GM23338 (cell line): ENCODE results near the gene MAMLD1. TPM values are rescaled to one million over a fixed set of nuclear protein-coding genes. Genes with fewer than 3 reads are reported as not detected.

ENCODE experiments used
- ATAC-seq: fragments of 200-7000 bp; cut with Tn5 transposase; 3 replicates; pipeline ENCODE4 v1.9.1; 2020
- DNase-seq: peaks from one replicate; pipeline ENCODE4 v3.0.0-alpha.2; 2015; ENCODE audit warnings: low spot score
- H2AFZ ChIP-seq: fragments of 200-600 bp; sonication (generic); 2 replicates; pipeline ENCODE4 v1.8.0; 2016; ENCODE audit warnings: antibody characterized with exemption, mild to moderate bottlenecking, moderate library complexity
- H3F3A ChIP-seq: fragments of 200-600 bp; sonication (generic); replicated peaks from 2 replicates; pipeline ENCODE4 v1.8.0; 2017; ENCODE audit warnings: antibody characterized with exemption, mixed run types, low read depth
- H3K27ac ChIP-seq: fragments of 200-600 bp; sonication (generic); 2 replicates; pipeline ENCODE4 v1.6.1; 2016; ENCODE audit warnings: low read depth
- H3K27me3 ChIP-seq: fragments of 200-600 bp; sonication (generic); 2 replicates; pipeline ENCODE4 v1.8.0; 2016; ENCODE audit warnings: mild to moderate bottlenecking, mixed run types, moderate library complexity; ENCODE audit not compliant: insufficient read depth
- H3K36me3 ChIP-seq: fragments of 200-600 bp; sonication (generic); 2 replicates; pipeline ENCODE4 v1.8.0; 2016; ENCODE audit warnings: mild to moderate bottlenecking; ENCODE audit not compliant: insufficient read depth
- H3K4me1 ChIP-seq: fragments of 200-600 bp; sonication (generic); 2 replicates; pipeline ENCODE4 v1.8.0; 2016; ENCODE audit warnings: mild to moderate bottlenecking, moderate library complexity; ENCODE audit not compliant: insufficient read depth
- H3K4me2 ChIP-seq: fragments of 200-600 bp; sonication (generic); 2 replicates; pipeline ENCODE4 v1.7.1; 2017; ENCODE audit warnings: mixed run types
- H3K4me3 ChIP-seq: fragments of 200-600 bp; sonication (generic); 2 replicates; pipeline ENCODE4 v1.6.1; 2016; ENCODE audit warnings: mixed run types
- H3K79me2 ChIP-seq: fragments of 200-600 bp; sonication (generic); replicated peaks from 2 replicates; pipeline ENCODE4 v1.8.0; 2017; ENCODE audit warnings: mild to moderate bottlenecking; ENCODE audit not compliant: insufficient read depth
- H3K9me2 ChIP-seq: fragments of 200-600 bp; sonication (generic); 2 replicates; pipeline ENCODE4 v1.8.0; 2017; ENCODE audit not compliant: insufficient read depth
- H4K20me1 ChIP-seq: fragments of 200-600 bp; sonication (generic); replicated peaks from 2 replicates; pipeline ENCODE4 v1.8.0; 2017; ENCODE audit warnings: mild to moderate bottlenecking; ENCODE audit not compliant: insufficient read depth
- H3K27ac Mint-ChIP-seq: 2 replicates; pipeline ENCODE4 v1.8.0; 2020; ENCODE audit warnings: inconsistent platforms, mild to moderate bottlenecking, moderate library complexity, mixed read lengths
- H3K27me3 Mint-ChIP-seq: 3 replicates; pipeline ENCODE4 v1.8.0; 2022; ENCODE audit warnings: low read depth, mild to moderate bottlenecking, moderate library complexity, mixed read lengths, inconsistent platforms; ENCODE audit not compliant: insufficient read depth, poor library complexity
- H3K36me3 Mint-ChIP-seq: 3 replicates; pipeline ENCODE4 v1.8.0; 2021; ENCODE audit warnings: low read depth, mild to moderate bottlenecking, inconsistent platforms, moderate library complexity, mixed read lengths
- H3K4me1 Mint-ChIP-seq: 3 replicates; pipeline ENCODE4 v1.8.0; 2020; ENCODE audit warnings: mild to moderate bottlenecking, inconsistent platforms, mixed read lengths
- H3K4me3 Mint-ChIP-seq: 3 replicates; pipeline ENCODE4 v1.8.0; 2021; ENCODE audit warnings: moderate library complexity, mild to moderate bottlenecking, inconsistent platforms, mixed read lengths
- H3K9me3 Mint-ChIP-seq: 3 replicates; pipeline ENCODE4 v1.8.0; 2020; ENCODE audit warnings: moderate library complexity, mild to moderate bottlenecking, inconsistent platforms, mixed read lengths
- CREB1 ChIP-seq: fragments of 250-450 bp; sonication (Bioruptor Pico); IDR thresholded peaks from 2 replicates; pipeline ENCODE4 v1.5.0; 2020; ENCODE audit warnings: low read depth, mild to moderate bottlenecking, moderate library complexity
- EZH2 ChIP-seq: fragments of 200-600 bp; sonication (generic); IDR thresholded peaks from one replicate; pipeline ENCODE4 v1.8.0; 2017; ENCODE audit warnings: antibody characterized with exemption, mild to moderate bottlenecking, low read depth; ENCODE audit not compliant: unreplicated experiment
- EZH2phosphoT487 ChIP-seq: fragments of 200-600 bp; sonication (generic); IDR thresholded peaks from one replicate; pipeline ENCODE4 v1.8.1; 2018; ENCODE audit warnings: antibody characterized with exemption; ENCODE audit not compliant: unreplicated experiment
- JUNB ChIP-seq: IDR thresholded peaks from one replicate; pipeline ENCODE4 v1.6.1; 2016; ENCODE audit warnings: antibody characterized with exemption; ENCODE audit not compliant: unreplicated experiment
- NANOG ChIP-seq: IDR thresholded peaks from 2 replicates; pipeline ENCODE4 v1.6.1; 2016; ENCODE audit warnings: antibody characterized with exemption, borderline replicate concordance
- POLR2AphosphoS5 ChIP-seq: IDR thresholded peaks from 2 replicates; pipeline ENCODE4 v1.6.1; 2016; ENCODE audit warnings: antibody characterized with exemption, low read depth
- STAT1 ChIP-seq: IDR thresholded peaks from one replicate; pipeline ENCODE4 v1.6.1; 2016; ENCODE audit warnings: antibody characterized with exemption; ENCODE audit not compliant: unreplicated experiment
- ZNF114 ChIP-seq: fragments of 250-450 bp; sonication (Bioruptor Pico); IDR thresholded peaks from 2 replicates; pipeline ENCODE4 v1.5.0; 2020; ENCODE audit warnings: mild to moderate bottlenecking, moderate library complexity
- polyA plus RNA-seq: library from polyadenylated mRNA; unstranded; fragments of >200 nt; fragmentation: Nextera tagmentation; extraction: Ambion mirVana; gene quantifications from 2 replicates; pipeline ENCODE4 v1.2.1, GENCODE V29; 2016
- total RNA-seq: library from RNA; depleted of rRNA; stranded (reverse); fragments of >200 nt; shearing (Covaris generic); gene quantifications from 2 replicates; pipeline ENCODE4 v1.2.3, GENCODE V29; 2014
- TF ChIP-seq, protein P1 (sequence below): IDR thresholded peaks from one replicate; pipeline ENCODE4 v1.6.1; 2018; ENCODE audit warnings: antibody characterized with exemption; ENCODE audit not compliant: unreplicated experiment
- TF ChIP-seq, protein P2 (sequence below): IDR thresholded peaks from 2 replicates; pipeline ENCODE4 v1.6.1; 2016; ENCODE audit warnings: antibody characterized with exemption
- TF ChIP-seq, protein P3 (sequence below): fragments of 250-450 bp; sonication (Bioruptor Pico); IDR thresholded peaks from 2 replicates; pipeline ENCODE4 v1.5.0; 2020; ENCODE audit warnings: mild to moderate bottlenecking, moderate library complexity

The MAMLD1 gene
- total and polyA plus RNA-seq, 2 experiments from 2014 or later, result 0.13 to 0.21 TPM

DNA sequence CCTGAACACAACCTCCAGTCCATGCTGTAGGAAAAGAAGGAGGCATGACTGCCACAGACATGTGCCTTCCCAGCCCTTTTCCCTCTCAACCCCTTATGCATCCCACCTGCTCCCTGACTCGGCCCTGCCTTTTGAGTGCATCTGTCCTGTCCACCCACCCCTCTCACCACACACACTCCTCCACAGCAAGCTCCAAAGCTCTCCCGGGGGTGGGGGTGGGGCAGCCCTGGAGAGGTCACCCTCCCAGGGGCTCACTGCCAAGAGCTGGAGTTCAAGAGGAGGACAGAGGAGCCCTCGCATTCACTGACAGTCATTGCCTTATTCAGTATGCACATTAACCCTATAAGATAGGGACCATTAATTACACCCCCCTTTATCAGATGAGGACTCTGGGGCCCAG lies 46.6 kb upstream of the MAMLD1 start (continued):
- TF ChIP-seq, protein P1, sequence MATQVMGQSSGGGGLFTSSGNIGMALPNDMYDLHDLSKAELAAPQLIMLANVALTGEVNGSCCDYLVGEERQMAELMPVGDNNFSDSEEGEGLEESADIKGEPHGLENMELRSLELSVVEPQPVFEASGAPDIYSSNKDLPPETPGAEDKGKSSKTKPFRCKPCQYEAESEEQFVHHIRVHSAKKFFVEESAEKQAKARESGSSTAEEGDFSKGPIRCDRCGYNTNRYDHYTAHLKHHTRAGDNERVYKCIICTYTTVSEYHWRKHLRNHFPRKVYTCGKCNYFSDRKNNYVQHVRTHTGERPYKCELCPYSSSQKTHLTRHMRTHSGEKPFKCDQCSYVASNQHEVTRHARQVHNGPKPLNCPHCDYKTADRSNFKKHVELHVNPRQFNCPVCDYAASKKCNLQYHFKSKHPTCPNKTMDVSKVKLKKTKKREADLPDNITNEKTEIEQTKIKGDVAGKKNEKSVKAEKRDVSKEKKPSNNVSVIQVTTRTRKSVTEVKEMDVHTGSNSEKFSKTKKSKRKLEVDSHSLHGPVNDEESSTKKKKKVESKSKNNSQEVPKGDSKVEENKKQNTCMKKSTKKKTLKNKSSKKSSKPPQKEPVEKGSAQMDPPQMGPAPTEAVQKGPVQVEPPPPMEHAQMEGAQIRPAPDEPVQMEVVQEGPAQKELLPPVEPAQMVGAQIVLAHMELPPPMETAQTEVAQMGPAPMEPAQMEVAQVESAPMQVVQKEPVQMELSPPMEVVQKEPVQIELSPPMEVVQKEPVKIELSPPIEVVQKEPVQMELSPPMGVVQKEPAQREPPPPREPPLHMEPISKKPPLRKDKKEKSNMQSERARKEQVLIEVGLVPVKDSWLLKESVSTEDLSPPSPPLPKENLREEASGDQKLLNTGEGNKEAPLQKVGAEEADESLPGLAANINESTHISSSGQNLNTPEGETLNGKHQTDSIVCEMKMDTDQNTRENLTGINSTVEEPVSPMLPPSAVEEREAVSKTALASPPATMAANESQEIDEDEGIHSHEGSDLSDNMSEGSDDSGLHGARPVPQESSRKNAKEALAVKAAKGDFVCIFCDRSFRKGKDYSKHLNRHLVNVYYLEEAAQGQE, result no peak
- no peak for TF ChIP-seq ZNF114 (CRISPR knock-in tag)
- no peak for TF ChIP-seq EZH2phosphoT487
- no peak for TF ChIP-seq POLR2AphosphoS5
- no peak for TF ChIP-seq NANOG
- TF ChIP-seq EZH2, result no peak
- no peak for TF ChIP-seq JUNB
- TF ChIP-seq, protein P2, sequence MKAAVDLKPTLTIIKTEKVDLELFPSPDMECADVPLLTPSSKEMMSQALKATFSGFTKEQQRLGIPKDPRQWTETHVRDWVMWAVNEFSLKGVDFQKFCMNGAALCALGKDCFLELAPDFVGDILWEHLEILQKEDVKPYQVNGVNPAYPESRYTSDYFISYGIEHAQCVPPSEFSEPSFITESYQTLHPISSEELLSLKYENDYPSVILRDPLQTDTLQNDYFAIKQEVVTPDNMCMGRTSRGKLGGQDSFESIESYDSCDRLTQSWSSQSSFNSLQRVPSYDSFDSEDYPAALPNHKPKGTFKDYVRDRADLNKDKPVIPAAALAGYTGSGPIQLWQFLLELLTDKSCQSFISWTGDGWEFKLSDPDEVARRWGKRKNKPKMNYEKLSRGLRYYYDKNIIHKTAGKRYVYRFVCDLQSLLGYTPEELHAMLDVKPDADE, result no peak
- TF ChIP-seq STAT1, result no peak

DNA sequence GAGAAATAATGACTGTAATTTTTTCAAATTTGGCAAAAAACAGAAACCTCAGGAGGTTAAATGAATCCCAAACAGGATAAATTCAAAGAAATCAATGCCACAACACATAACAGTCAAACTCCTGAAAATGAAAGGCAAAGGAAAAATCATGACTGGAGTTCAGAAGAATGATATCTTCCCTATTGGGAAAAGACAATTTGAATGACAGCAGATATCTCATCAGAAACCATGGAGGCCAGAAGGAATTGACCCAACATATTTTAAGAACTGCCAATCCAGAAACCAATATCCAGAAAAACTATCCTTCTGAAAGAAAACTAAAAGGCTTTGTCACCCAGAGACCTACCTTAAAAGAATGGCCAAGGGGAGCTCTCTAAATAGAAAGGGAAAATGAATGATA lies 40.1 kb upstream of the MAMLD1 start:
- no peak overlapping the region for H3K4me2 ChIP-seq
- no peak for ATAC-seq
- no peaks in the 10 kb centered on the region for H3K9me2 ChIP-seq
- H3K27me3 ChIP-seq, result no peaks in the 10 kb centered on the region
- Mint-ChIP-seq H3K27ac (no peak overlapping the region), H3K4me3 (no peak overlapping the region), H3K4me1 (no peaks in the 10 kb centered on the region), H3K9me3 (peaks cover 7% of the 10 kb centered on the region; the same call in 2 of the 3 replicates), H3K27me3 (peaks cover 5% of the 10 kb centered on the region), H3K36me3 (no peaks in the 10 kb centered on the region)
- H3K27ac ChIP-seq, result no peak overlapping the region
- no peaks in the 10 kb centered on the region for H3F3A ChIP-seq
- H3K79me2 ChIP-seq, result no peaks in the 10 kb centered on the region
- no peak overlapping the region for H2AFZ ChIP-seq
- no peaks in the 10 kb centered on the region for H3K36me3 ChIP-seq
- no peaks in the 10 kb centered on the region for H4K20me1 ChIP-seq
- DNase-seq, result no peak
- no peak overlapping the region for H3K4me3 ChIP-seq
- H3K4me1 ChIP-seq, result no peaks in the 10 kb centered on the region
- TF ChIP-seq CREB1 (CRISPR knock-in tag), result no peak
- TF ChIP-seq EZH2phosphoT487, result no peak
- no peak for TF ChIP-seq NANOG
- no peak for TF ChIP-seq EZH2
- TF ChIP-seq JUNB, result no peak
- TF ChIP-seq, protein P1, result no peak
- TF ChIP-seq, protein P3, sequence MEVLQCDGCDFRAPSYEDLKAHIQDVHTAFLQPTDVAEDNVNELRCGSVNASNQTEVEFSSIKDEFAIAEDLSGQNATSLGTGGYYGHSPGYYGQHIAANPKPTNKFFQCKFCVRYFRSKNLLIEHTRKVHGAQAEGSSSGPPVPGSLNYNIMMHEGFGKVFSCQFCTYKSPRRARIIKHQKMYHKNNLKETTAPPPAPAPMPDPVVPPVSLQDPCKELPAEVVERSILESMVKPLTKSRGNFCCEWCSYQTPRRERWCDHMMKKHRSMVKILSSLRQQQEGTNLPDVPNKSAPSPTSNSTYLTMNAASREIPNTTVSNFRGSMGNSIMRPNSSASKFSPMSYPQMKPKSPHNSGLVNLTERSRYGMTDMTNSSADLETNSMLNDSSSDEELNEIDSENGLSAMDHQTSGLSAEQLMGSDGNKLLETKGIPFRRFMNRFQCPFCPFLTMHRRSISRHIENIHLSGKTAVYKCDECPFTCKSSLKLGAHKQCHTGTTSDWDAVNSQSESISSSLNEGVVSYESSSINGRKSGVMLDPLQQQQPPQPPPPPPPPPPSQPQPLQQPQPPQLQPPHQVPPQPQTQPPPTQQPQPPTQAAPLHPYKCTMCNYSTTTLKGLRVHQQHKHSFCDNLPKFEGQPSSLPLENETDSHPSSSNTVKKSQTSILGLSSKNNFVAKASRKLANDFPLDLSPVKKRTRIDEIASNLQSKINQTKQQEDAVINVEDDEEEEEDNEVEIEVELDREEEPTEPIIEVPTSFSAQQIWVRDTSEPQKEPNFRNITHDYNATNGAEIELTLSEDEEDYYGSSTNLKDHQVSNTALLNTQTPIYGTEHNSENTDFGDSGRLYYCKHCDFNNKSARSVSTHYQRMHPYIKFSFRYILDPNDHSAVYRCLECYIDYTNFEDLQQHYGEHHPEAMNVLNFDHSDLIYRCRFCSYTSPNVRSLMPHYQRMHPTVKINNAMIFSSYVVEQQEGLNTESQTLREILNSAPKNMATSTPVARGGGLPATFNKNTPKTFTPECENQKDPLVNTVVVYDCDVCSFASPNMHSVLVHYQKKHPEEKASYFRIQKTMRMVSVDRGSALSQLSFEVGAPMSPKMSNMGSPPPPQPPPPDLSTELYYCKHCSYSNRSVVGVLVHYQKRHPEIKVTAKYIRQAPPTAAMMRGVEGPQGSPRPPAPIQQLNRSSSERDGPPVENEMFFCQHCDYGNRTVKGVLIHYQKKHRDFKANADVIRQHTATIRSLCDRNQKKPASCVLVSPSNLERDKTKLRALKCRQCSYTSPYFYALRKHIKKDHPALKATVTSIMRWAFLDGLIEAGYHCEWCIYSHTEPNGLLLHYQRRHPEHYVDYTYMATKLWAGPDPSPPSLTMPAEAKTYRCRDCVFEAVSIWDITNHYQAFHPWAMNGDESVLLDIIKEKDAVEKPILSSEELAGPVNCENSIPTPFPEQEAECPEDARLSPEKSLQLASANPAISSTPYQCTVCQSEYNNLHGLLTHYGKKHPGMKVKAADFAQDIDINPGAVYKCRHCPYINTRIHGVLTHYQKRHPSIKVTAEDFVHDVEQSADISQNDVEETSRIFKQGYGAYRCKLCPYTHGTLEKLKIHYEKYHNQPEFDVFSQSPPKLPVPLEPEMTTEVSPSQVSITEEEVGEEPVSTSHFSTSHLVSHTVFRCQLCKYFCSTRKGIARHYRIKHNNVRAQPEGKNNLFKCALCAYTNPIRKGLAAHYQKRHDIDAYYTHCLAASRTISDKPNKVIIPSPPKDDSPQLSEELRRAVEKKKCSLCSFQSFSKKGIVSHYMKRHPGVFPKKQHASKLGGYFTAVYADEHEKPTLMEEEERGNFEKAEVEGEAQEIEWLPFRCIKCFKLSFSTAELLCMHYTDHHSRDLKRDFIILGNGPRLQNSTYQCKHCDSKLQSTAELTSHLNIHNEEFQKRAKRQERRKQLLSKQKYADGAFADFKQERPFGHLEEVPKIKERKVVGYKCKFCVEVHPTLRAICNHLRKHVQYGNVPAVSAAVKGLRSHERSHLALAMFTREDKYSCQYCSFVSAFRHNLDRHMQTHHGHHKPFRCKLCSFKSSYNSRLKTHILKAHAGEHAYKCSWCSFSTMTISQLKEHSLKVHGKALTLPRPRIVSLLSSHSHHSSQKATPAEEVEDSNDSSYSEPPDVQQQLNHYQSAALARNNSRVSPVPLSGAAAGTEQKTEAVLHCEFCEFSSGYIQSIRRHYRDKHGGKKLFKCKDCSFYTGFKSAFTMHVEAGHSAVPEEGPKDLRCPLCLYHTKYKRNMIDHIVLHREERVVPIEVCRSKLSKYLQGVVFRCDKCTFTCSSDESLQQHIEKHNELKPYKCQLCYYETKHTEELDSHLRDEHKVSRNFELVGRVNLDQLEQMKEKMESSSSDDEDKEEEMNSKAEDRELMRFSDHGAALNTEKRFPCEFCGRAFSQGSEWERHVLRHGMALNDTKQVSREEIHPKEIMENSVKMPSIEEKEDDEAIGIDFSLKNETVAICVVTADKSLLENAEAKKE (CRISPR knock-in tag), result no peak
